Liver (tissue), 9 donors: ENCODE data around the gene HAAO. TPM values are rescaled to one million over a fixed set of nuclear protein-coding genes. Genes with fewer than 3 reads are reported as not detected.

Source experiments
- DNase-seq: peaks from one replicate; pipeline ENCODE4 v3.0.0-alpha.2; 2017; ENCODE audit warnings: low spot score
- H3K27ac ChIP-seq, 2 donors: one replicate each; pipeline ENCODE4 v1.7.0; 2013; ENCODE audit warnings: inconsistent platforms in 2 of 2, low read length in 2 of 2, control low read depth in 1 of 2, low read depth in 1 of 2, mild to moderate bottlenecking in 1 of 2
- H3K27me3 ChIP-seq, 4 donors: one replicate each; pipeline versions ENCODE4 v1.6.1 to v1.7.0; 2013; ENCODE audit warnings: low read length in 3 of 4, inconsistent platforms in 1 of 4, mild to moderate bottlenecking in 1 of 4, moderate library complexity in 1 of 4; ENCODE audit not compliant: control insufficient read depth in 4 of 4, insufficient read depth in 4 of 4
- H3K36me3 ChIP-seq, 4 donors: one replicate each; pipeline versions ENCODE4 v1.6.1 to v1.7.0; 2013; ENCODE audit warnings: low read length in 3 of 4, mild to moderate bottlenecking in 3 of 4, low read depth in 1 of 4, moderate library complexity in 1 of 4; ENCODE audit not compliant: control insufficient read depth in 4 of 4, insufficient read depth in 3 of 4
- H3K4me1 ChIP-seq, 4 donors: one replicate each; pipeline versions ENCODE4 v1.6.1 to v1.7.0; 2013; ENCODE audit warnings: low read length in 3 of 4, mild to moderate bottlenecking in 3 of 4, moderate library complexity in 1 of 4; ENCODE audit not compliant: control insufficient read depth in 4 of 4, insufficient read depth in 4 of 4
- H3K4me3 ChIP-seq, 3 donors: one replicate each; pipeline versions ENCODE4 v1.6.1 to v1.7.0; 2013; ENCODE audit warnings: low read length in 3 of 3, control low read depth in 1 of 3, low read depth in 1 of 3, mild to moderate bottlenecking in 1 of 3
- H3K9ac ChIP-seq, 2 donors: one replicate each; pipeline ENCODE4 v1.7.0; 2013; ENCODE audit warnings: low read length in 2 of 2, mild to moderate bottlenecking in 2 of 2, moderate library complexity in 2 of 2, control low read depth in 1 of 2, low read depth in 1 of 2
- H3K9me3 ChIP-seq, 4 donors: one replicate each; pipeline versions ENCODE4 v1.6.1 to v1.7.0; 2013; ENCODE audit warnings: low read length in 3 of 4; ENCODE audit not compliant: control insufficient read depth in 4 of 4
- EGR1 ChIP-seq, 2 donors: IDR thresholded peaks; 2 replicates each; pipeline ENCODE4 v1.6.1; 2016 to 2018; ENCODE audit warnings: antibody characterized with exemption in 2 of 2, low read depth in 2 of 2
- FOXA1 ChIP-seq: IDR thresholded peaks from 2 replicates; pipeline ENCODE4 v1.6.1; 2016; ENCODE audit warnings: antibody characterized with exemption
- FOXA2 ChIP-seq: IDR thresholded peaks from 2 replicates; pipeline ENCODE4 v1.6.1; 2016; ENCODE audit warnings: antibody characterized with exemption
- GABPA ChIP-seq, 2 donors: IDR thresholded peaks in 1 of 2; conservative IDR thresholded peaks in 1 of 2; 2 replicates each; pipeline ENCODE4 v1.6.1; 2016; ENCODE audit warnings: antibody characterized with exemption in 2 of 2, mild to moderate bottlenecking in 1 of 2, moderate library complexity in 1 of 2
- HNF4A ChIP-seq, 2 donors: conservative IDR thresholded peaks; 2 replicates each; pipeline ENCODE4 v1.6.1; 2016; ENCODE audit warnings: antibody characterized with exemption in 2 of 2, mild to moderate bottlenecking in 2 of 2
- HNF4G ChIP-seq: IDR thresholded peaks from 2 replicates; pipeline ENCODE4 v1.6.1; 2016; ENCODE audit warnings: antibody characterized with exemption
- JUND ChIP-seq, 2 donors: IDR thresholded peaks; 2 replicates each; pipeline ENCODE4 v1.6.1; 2016; ENCODE audit warnings: antibody characterized with exemption in 2 of 2
- NR2F2 ChIP-seq: IDR thresholded peaks from 2 replicates; pipeline ENCODE4 v1.6.1; 2016; ENCODE audit warnings: antibody characterized with exemption
- RXRA ChIP-seq, 2 donors: IDR thresholded peaks; 2 replicates each; pipeline ENCODE4 v1.6.1; 2017 to 2018; ENCODE audit warnings: antibody characterized with exemption in 2 of 2, mild to moderate bottlenecking in 1 of 2
- SP1 ChIP-seq: IDR thresholded peaks from 2 replicates; pipeline ENCODE4 v1.6.1; 2018; ENCODE audit warnings: antibody characterized with exemption, mild to moderate bottlenecking
- TAF1 ChIP-seq: conservative IDR thresholded peaks from 2 replicates; pipeline ENCODE4 v1.6.1; 2016; ENCODE audit warnings: antibody characterized with exemption, mild to moderate bottlenecking
- YY1 ChIP-seq: IDR thresholded peaks from 2 replicates; pipeline ENCODE4 v1.6.1; 2016; ENCODE audit warnings: antibody characterized with exemption, mild to moderate bottlenecking
- WGBS: extraction: QIAGEN DNeasy Blood & Tissue Kit; methylation state at CpG from one replicate; pipeline ENCODE4 v1.1.7; 2013; 5-methylcytosine and 5-hydroxymethylcytosine counted together
- polyA plus RNA-seq, 2 donors: library from polyadenylated mRNA; stranded (reverse) in 1 of 2; unstranded in 1 of 2; fragments of 200-250 nt in 1 of 2; fragments of >200 nt in 1 of 2; fragmentation: Nextera tagmentation in 1 of 2; extraction: Ambion mirVana in 1 of 2; gene quantifications; one replicate each; pipeline versions ENCODE4 v1.2.1 to v1.2.3, GENCODE V29; 2013 to 2015
- total RNA-seq, 2 donors: library from RNA; depleted of rRNA; stranded (reverse); fragments of >200 nt; gene quantifications; one replicate each; pipeline ENCODE4 v1.2.3, GENCODE V29; 2014
- TF ChIP-seq, protein P1 (sequence below): IDR thresholded peaks from 2 replicates; pipeline ENCODE4 v1.6.1; 2016; ENCODE audit warnings: antibody characterized with exemption
- TF ChIP-seq, protein P2 (sequence below): fragments of 150-350 bp; IDR thresholded peaks from 2 replicates; pipeline ENCODE4 v1.5.1; 2017; ENCODE audit warnings: improper control_type of control experiment, low read depth, low read length; ENCODE audit not compliant: missing input control
- TF ChIP-seq, protein P3 (sequence below): IDR thresholded peaks from 2 replicates; pipeline ENCODE4 v1.6.1; 2016; ENCODE audit warnings: antibody characterized with exemption, mild to moderate bottlenecking
- TF ChIP-seq, protein P4 (sequence below): IDR thresholded peaks from 2 replicates; pipeline ENCODE4 v1.6.1; 2016; ENCODE audit warnings: antibody characterized with exemption
- donor health status: healthy.
- donor health status: healthy.
- donor health status: healthy.
- donor health status: healthy.
- donor health status: healthy.

Gene HAAO
- total and polyA plus RNA-seq, 4 donors = 17.4 to 140 (median 130) TPM

DNA sequence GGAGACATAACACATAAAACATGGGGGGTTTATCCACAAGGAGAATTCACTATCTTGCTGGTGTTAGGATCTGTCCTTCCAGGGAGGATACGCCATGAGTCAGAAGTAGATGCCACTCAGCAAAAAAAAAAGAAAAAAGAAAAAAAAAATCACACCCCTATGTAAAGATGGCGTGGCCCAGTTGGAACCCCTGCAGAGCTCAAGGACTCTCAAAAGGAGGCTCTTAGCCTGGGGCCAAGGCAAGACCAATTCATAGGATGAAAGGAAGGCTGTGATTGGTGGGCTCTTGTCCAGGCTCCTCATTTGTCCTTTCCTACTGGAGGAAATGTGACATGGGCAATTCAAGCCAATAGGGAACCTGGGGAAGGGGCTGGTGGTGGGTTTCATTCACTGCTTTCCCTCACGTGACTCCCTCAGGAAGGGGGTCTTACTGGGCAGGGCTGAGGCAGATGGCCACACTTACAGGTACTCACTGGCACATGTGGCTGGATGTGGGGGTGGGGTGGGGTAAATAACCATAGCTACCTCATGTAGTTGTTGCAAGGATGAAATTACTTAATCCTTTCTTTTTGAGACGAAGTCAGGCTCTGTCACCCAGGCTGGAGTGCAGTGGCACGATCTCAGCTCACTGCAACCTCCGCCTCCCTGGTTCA is 38.7 kb upstream of the HAAO start:
- Histone ChIP-seq H3K4me1 (peaks cover 0 to 9% (median 6%) of the 10 kb centered on the region in 4 donors), H3K4me3 (no peak overlapping the region), H3K36me3 (no peaks in the 10 kb centered on the region), H3K9me3 (no peaks in the 10 kb centered on the region), H3K27me3 (no peaks in the 10 kb centered on the region), H3K9ac (no peak overlapping the region), H3K27ac (no peak overlapping the region)
- TF ChIP-seq FOXA2 (no peak), EGR1 (IDR thresholded peaks at IDR 0.05; ENCODE audit: low read depth in 2 of 2) (no peak), RXRA (IDR thresholded peaks at IDR 0.05) (no peak), FOXA1 (no peak), HNF4G (no peak), JUND (IDR thresholded peaks at IDR 0.05) (no peak), HNF4A (conservative IDR thresholded peaks at IDR 0.05) (no peak)
- TF ChIP-seq, protein P1, sequence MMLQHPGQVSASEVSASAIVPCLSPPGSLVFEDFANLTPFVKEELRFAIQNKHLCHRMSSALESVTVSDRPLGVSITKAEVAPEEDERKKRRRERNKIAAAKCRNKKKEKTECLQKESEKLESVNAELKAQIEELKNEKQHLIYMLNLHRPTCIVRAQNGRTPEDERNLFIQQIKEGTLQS = no peak
- TF ChIP-seq, protein P2, sequence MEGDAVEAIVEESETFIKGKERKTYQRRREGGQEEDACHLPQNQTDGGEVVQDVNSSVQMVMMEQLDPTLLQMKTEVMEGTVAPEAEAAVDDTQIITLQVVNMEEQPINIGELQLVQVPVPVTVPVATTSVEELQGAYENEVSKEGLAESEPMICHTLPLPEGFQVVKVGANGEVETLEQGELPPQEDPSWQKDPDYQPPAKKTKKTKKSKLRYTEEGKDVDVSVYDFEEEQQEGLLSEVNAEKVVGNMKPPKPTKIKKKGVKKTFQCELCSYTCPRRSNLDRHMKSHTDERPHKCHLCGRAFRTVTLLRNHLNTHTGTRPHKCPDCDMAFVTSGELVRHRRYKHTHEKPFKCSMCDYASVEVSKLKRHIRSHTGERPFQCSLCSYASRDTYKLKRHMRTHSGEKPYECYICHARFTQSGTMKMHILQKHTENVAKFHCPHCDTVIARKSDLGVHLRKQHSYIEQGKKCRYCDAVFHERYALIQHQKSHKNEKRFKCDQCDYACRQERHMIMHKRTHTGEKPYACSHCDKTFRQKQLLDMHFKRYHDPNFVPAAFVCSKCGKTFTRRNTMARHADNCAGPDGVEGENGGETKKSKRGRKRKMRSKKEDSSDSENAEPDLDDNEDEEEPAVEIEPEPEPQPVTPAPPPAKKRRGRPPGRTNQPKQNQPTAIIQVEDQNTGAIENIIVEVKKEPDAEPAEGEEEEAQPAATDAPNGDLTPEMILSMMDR = no peak
- 95% methylated on average over 6 of the region's 6 CpGs for WGBS
- no peak for DNase-seq

DNA sequence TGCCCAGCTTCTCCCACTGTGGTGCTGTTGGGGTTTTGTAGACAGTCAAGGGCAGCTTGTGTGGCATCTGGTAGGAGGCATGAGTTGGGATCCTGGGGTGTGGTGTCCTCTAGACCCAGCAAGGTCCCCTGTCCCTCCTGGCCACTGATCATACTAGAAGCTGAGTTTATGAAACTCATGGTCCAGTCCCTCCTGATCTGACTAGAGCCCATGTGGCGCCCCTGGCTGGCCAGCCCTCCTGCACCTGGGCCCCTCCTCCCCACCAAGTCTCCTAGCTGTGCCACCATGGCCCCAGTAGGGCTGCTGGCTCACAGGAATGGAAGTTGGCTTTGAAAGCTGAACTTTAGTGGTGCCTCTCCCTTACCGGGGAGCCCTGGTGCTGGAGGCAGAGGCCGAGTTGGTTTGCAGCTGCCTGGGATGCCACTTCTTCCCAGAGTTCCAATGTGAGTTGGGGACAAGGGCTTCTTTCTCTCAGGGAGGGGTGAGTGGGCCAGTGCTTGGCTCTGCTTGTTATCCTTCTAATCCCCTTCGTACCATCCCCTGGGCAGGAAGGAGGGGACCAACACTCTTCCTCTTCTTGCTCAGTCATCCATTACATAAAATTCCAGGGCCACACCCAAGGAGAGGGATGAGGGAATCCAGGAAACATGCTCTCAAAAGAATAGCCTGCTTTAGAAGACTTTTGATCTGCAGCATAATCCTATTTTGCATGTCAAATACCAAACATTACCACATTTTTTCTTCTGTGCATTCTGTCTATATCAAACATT is 37.5 kb upstream of the HAAO start:
- Histone ChIP-seq H3K27ac (no peak overlapping the region), H3K27me3 (no peaks in the 10 kb centered on the region), H3K4me1 (peaks cover 0 to 9% (median 6%) of the 10 kb centered on the region in 4 donors), H3K36me3 (no peaks in the 10 kb centered on the region), H3K4me3 (no peak overlapping the region), H3K9ac (no peak overlapping the region), H3K9me3 (no peaks in the 10 kb centered on the region)
- TF ChIP-seq TAF1 (no peak), YY1 (no peak), HNF4A (conservative IDR thresholded peaks at IDR 0.05) (no peak), FOXA1 (no peak), FOXA2 (no peak), HNF4G (no peak), NR2F2 (no peak), SP1 (no peak), EGR1 (IDR thresholded peaks at IDR 0.05; ENCODE audit: low read depth in 2 of 2) (no peak), GABPA (IDR thresholded peaks at IDR 0.05 in 1 of 2, conservative IDR thresholded peaks at IDR 0.05 in 1 of 2) (no peak), JUND (IDR thresholded peaks at IDR 0.05) (no peak)
- TF ChIP-seq, protein P3, sequence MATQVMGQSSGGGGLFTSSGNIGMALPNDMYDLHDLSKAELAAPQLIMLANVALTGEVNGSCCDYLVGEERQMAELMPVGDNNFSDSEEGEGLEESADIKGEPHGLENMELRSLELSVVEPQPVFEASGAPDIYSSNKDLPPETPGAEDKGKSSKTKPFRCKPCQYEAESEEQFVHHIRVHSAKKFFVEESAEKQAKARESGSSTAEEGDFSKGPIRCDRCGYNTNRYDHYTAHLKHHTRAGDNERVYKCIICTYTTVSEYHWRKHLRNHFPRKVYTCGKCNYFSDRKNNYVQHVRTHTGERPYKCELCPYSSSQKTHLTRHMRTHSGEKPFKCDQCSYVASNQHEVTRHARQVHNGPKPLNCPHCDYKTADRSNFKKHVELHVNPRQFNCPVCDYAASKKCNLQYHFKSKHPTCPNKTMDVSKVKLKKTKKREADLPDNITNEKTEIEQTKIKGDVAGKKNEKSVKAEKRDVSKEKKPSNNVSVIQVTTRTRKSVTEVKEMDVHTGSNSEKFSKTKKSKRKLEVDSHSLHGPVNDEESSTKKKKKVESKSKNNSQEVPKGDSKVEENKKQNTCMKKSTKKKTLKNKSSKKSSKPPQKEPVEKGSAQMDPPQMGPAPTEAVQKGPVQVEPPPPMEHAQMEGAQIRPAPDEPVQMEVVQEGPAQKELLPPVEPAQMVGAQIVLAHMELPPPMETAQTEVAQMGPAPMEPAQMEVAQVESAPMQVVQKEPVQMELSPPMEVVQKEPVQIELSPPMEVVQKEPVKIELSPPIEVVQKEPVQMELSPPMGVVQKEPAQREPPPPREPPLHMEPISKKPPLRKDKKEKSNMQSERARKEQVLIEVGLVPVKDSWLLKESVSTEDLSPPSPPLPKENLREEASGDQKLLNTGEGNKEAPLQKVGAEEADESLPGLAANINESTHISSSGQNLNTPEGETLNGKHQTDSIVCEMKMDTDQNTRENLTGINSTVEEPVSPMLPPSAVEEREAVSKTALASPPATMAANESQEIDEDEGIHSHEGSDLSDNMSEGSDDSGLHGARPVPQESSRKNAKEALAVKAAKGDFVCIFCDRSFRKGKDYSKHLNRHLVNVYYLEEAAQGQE = no peak
- TF ChIP-seq, protein P4, sequence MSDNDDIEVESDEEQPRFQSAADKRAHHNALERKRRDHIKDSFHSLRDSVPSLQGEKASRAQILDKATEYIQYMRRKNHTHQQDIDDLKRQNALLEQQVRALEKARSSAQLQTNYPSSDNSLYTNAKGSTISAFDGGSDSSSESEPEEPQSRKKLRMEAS = no peak
- WGBS = 81% methylated on average over 4 of the region's 4 CpGs
- no peak for DNase-seq
